ENCODE results near the gene RAVER1.
"Not testable (repeated sequence)": the region's sequence is repeated elsewhere in the genome, so short reads cannot be mapped to it uniquely, and the experiment has no call there.

RAVER1 gene

GRCh38 chr19:10332965-10333757 lies at the start of gene RAVER1:
TSS of gene RAVER1 (minus strand) at chr19:10333529. CDS start at chr19:10333507, 22 bp downstream.
- DNase-seq = peak; percentile 84 to 93

GRCh38 chr19:10383223-10383499 lies 49.8 kb upstream of the RAVER1 start:
- not testable (repeated sequence) for DNase-seq

- peak; percentile 89 to 96 for DNase-seq
These were observed 47.2 kb upstream of the RAVER1 start, which contains the start of gene TYK2 for GRCh38 chr19:10380313-10381102. TSS of gene TYK2 (minus strand) at chr19:10380572. CDS start at chr19:10378406, 2,166 bp downstream.

- no peak for DNase-seq
These were observed 46.6 kb upstream of the RAVER1 start for GRCh38 chr19:10379880-10380312.

- DNase-seq = no peak
These were observed 44.8 kb upstream of the RAVER1 start for GRCh38 chr19:10378124-10378523.

GRCh38 chr19:10377140-10377640 lies 43.9 kb upstream of the RAVER1 start:
- DNase-seq = not testable (repeated sequence)

- DNase-seq = no peak
These were observed 41.6 kb upstream of the RAVER1 start for GRCh38 chr19:10374931-10375330.

- DNase-seq = no peak
These were observed 39.4 kb upstream of the RAVER1 start for GRCh38 chr19:10372690-10373089.

- no peak for DNase-seq
These were observed 34.9 kb upstream of the RAVER1 start for GRCh38 chr19:10368101-10368803.

- not testable (repeated sequence) for DNase-seq
These were observed 33.7 kb upstream of the RAVER1 start for GRCh38 chr19:10366950-10367512.

- no peak for DNase-seq
These were observed 32.2 kb upstream of the RAVER1 start for GRCh38 chr19:10365518-10365917.

- DNase-seq = no peak
These were observed 31.3 kb upstream of the RAVER1 start for GRCh38 chr19:10364644-10365043.

- no peak for DNase-seq
These were observed 30.5 kb upstream of the RAVER1 start for GRCh38 chr19:10363789-10364281.

GRCh38 chr19:10362259-10362658 lies 28.9 kb upstream of the RAVER1 start:
- no peak for DNase-seq

- DNase-seq = no peak
These were observed 28.3 kb upstream of the RAVER1 start for GRCh38 chr19:10361569-10362011.

- no peak for DNase-seq
These were observed 23.1 kb upstream of the RAVER1 start for GRCh38 chr19:10356431-10356830.

- DNase-seq = no peak
These were observed 20.6 kb upstream of the RAVER1 start for GRCh38 chr19:10353793-10354391.

- DNase-seq = no peak
These were observed 19.7 kb upstream of the RAVER1 start for GRCh38 chr19:10352764-10353671.

- DNase-seq = no peak
These were observed 13.2 kb upstream of the RAVER1 start for GRCh38 chr19:10346509-10346908.

GRCh38 chr19:10344780-10345179 lies 11.5 kb upstream of the RAVER1 start:
- DNase-seq = no peak

- DNase-seq = no peak
These were observed 10.2 kb upstream of the RAVER1 start for GRCh38 chr19:10343495-10343894.
